Measurements from ENCODE around the gene SHLD1.

- TF ChIP-seq CTCF (IDR thresholded peaks at IDR 0.05) (no peak), POLR2A (IDR thresholded peaks at IDR 0.05) (no peak)
These were observed 4.1 kb upstream of the SHLD1 start for GRCh38 chr20:5746064-5746463.
